NB4 (cell line): ENCODE results near the gene KCNIP2.
A peak's percentile ranks its signal among the peaks of the same experiment; 100 is the strongest.

Experiments
- DNase-seq: peaks from one replicate; pipeline ENCODE4 v3.0.0; 2010; ENCODE audit warnings: low read depth
- H3K4me3 ChIP-seq: one replicate; pipeline ENCODE4 v1.5.1; 2011; ENCODE audit warnings: mild to moderate bottlenecking, low read depth, low read length, moderate library complexity
- CTCF ChIP-seq: IDR thresholded peaks from one replicate; pipeline ENCODE4 v1.5.1; 2012; ENCODE audit warnings: low read depth, low read length
- MYC ChIP-seq: IDR thresholded peaks from 2 replicates; pipeline ENCODE4 v1.6.1; 2011; ENCODE audit warnings: low read depth, low read length
- POLR2A ChIP-seq: IDR thresholded peaks from 2 replicates; pipeline ENCODE4 v1.6.1; 2011; ENCODE audit warnings: mild to moderate bottlenecking; ENCODE audit not compliant: insufficient read length; ENCODE audit errors: extremely low read depth
- TF ChIP-seq, protein P1 (sequence below): IDR thresholded peaks from 2 replicates; pipeline ENCODE4 v1.6.1; 2011; ENCODE audit warnings: low read depth, low read length

KCNIP2 gene

DNA sequence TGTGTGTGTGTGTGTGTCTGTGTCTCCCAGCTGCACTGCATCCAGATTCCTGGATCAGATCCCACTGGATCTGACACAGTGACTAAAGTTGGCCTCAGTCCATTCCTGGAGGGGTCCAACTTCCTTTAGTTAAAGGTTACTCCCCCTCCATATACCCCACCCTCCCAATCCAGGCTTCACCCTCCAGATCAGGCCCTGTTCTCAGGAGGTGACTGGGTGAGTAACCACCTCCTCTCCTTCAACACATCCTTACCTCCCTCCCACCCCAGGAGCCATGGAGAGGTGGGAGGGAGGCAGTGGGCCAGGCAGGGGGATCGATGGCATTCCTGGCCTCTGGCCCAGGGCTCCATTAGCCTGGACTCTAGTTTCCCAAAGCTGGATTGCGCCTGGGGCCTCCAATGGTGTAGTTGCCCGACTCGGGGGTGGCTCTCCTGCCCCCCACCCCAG is 11.3 kb downstream of the KCNIP2 start:
- no peak for DNase-seq
- TF ChIP-seq POLR2A: no peak
- TF ChIP-seq MYC: no peak
- no peak for TF ChIP-seq CTCF
- TF ChIP-seq, protein P1, sequence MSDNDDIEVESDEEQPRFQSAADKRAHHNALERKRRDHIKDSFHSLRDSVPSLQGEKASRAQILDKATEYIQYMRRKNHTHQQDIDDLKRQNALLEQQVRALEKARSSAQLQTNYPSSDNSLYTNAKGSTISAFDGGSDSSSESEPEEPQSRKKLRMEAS: no peak
- no peak overlapping the region for H3K4me3 ChIP-seq

DNA sequence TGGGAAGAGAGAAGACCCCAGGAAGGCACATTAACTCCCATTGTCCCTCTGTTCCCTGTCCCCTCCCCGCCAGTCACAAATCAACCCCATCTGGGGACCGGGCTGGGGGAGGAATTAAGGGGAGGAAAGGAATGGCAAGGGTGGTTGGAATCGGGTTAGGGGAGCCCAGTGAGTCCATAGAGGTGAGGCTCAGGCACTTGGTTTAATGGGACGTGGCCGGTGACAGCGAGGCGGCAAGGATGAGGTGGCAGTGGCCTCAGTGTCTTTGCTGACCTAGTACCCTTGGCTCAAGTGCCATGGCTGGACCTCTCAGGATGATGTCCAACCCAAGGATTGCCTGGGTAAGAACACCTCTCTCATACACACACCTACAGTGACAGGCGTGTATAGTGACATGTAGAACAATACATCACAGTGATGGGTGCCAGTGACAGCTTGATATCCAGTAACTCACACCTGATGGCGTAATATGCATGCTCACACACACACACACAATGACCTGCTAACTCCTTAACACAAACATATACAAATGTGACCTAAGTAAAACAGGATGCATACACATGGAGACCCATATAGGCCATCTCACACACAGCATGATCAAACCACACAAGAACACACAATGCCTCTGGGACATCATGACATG is 12.3 kb downstream of the KCNIP2 start:
- no peak overlapping the region for H3K4me3 ChIP-seq
- no peak for DNase-seq
- no peak for TF ChIP-seq POLR2A
- TF ChIP-seq CTCF: no peak
- TF ChIP-seq, protein P1: no peak
- no peak for TF ChIP-seq MYC

GRCh38 chr10:101830322-101831168 is 13.1 kb downstream of the KCNIP2 start:
- TF ChIP-seq POLR2A (no peak), MYC (no peak), CTCF (no peak)
- TF ChIP-seq, protein P1: no peak
- peak overlapping the region; percentile 16 for H3K4me3 ChIP-seq
- peak; percentile 90 for DNase-seq

GRCh38 chr10:101829561-101830315 is 13.9 kb downstream of the KCNIP2 start:
- TF ChIP-seq CTCF (no peak), POLR2A (no peak), MYC (no peak)
- TF ChIP-seq, protein P1: no peak
- no peak overlapping the region for H3K4me3 ChIP-seq

DNA sequence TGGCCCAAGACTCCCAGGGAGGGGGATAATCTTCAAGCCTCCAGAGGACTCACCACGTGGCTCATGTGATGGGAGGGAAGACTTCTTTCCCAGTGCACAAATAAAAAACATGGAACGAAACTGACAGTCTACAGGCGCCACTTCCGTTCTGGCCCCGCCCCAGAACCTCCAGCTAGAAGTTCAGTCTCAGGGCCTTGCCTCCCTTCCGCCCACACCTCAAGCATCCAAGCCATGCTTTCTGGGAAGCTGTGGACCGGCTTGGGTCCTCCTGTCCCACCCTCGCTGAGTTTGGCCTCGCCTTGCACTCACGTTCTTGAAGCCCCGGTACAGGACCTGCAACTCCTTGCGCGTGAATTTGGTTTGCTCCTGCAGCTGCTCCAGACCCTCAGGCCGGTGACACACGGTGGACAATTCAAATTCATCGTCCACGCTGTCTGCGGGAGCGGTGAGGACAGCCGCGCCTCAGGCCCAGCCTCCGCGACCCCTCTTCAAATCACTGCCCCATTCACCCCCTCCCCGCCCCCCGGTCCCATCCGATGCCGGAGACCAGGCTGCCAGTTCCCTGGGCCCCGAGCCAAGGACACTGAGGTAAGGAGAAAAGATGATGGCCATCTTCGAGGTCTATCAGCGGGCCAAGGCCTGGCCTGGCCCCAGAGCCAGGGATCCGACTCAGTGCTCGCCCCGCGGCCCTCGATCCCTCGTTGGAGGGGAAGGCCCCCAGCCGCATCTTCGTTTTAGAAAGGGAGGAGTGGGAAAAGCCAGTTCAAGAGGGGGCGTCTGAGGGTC is 14.6 kb downstream of the KCNIP2 start:
- H3K4me3 ChIP-seq: no peak overlapping the region
- TF ChIP-seq, protein P1: no peak
- no peak for TF ChIP-seq MYC
- DNase-seq: no peak

More at GRCh38 chr10:101829561-101830315, 13.9 kb downstream of the KCNIP2 start:
- DNase-seq: no peak
